Testis (tissue), 2 donors: Measurements from ENCODE around the gene LSMEM2.

Experiments
- POLR2A ChIP-seq: fragments of 450-650 bp; IDR thresholded peaks from one replicate; pipeline ENCODE4 v1.6.1; 2017; ENCODE audit warnings: antibody characterized with exemption, mild to moderate bottlenecking, moderate library complexity
- TF ChIP-seq, protein P1 (sequence below), 3 experiments: fragments of 450-650 bp in 2 of 3; fragments of 200-600 bp in 1 of 3; sonication (generic) in 1 of 3; IDR thresholded peaks; one replicate each; pipeline ENCODE4 v1.5.1; 2016 to 2019; ENCODE audit warnings: antibody characterized with exemption in 3 of 3, mild to moderate bottlenecking in 2 of 3, moderate library complexity in 1 of 3

DNA sequence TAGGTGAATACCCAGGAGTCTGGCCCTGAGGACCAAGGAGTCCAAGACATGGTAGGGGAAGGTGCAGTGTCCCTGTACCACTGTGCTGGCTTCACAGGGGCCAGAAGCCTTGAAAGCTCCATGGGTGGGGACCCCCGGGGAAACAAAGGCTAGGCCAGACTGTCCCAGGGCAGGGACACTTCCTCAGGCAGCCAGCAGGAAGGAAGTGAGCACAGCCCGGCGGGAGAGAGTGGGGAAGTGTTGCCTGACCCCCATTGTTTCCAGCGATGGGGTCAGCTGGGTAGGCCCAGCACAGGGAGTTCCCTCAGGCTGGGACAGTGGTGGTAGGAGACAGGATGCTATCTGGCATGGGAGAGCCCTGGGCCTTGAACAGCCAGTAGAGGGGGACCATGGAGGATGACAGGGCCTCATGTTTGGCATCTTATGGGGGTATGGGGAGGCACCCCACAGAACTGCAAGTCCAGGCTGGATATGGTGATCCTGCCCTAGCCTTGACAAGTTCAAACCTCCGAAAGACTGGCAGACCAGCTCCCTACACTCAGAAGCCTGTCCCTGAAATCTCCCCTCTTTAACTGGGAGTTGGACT is 44.8 kb downstream of the LSMEM2 start:
- TF ChIP-seq, protein P1, sequence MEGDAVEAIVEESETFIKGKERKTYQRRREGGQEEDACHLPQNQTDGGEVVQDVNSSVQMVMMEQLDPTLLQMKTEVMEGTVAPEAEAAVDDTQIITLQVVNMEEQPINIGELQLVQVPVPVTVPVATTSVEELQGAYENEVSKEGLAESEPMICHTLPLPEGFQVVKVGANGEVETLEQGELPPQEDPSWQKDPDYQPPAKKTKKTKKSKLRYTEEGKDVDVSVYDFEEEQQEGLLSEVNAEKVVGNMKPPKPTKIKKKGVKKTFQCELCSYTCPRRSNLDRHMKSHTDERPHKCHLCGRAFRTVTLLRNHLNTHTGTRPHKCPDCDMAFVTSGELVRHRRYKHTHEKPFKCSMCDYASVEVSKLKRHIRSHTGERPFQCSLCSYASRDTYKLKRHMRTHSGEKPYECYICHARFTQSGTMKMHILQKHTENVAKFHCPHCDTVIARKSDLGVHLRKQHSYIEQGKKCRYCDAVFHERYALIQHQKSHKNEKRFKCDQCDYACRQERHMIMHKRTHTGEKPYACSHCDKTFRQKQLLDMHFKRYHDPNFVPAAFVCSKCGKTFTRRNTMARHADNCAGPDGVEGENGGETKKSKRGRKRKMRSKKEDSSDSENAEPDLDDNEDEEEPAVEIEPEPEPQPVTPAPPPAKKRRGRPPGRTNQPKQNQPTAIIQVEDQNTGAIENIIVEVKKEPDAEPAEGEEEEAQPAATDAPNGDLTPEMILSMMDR (IDR thresholded peaks at IDR 0.05), result no peak
- no peak for TF ChIP-seq POLR2A
